K562 (cell line): ENCODE results near the gene SYF2. TPM values are rescaled to one million over a fixed set of nuclear protein-coding genes. Genes with fewer than 3 reads are reported as not detected.
A peak's percentile ranks its signal among the peaks of the same experiment; 100 is the strongest.

Source experiments
- ATAC-seq: fragments of 200-7000 bp; cut with Tn5 transposase; 3 replicates; pipeline ENCODE4 v1.9.1; 2020; ENCODE audit warnings: moderate library complexity
- BruUV-seq: library from RNA; stranded (reverse); fragments of 400-500 nt; replicated peaks from 2 replicates; lab custom pipeline; 2021; lab: Mats Ljungman, UMichigan
- CTCF ChIA-PET: fragments of 300-600 bp; formaldehyde crosslinking; extraction: SDS; loops from one replicate; lab custom pipeline; 2021; ENCODE audit warnings: low intra/inter-chr PET ratio; lab: Yijun Ruan, JAX
- POLR2A ChIA-PET: fragments of 300-600, 350-650 bp; sonication (Branson Sonifier 250); formaldehyde crosslinking; extraction: SDS; loops from one replicate; lab custom pipeline; 2021; ENCODE audit warnings: antibody characterized with exemption, inconsistent platforms; lab: Yijun Ruan, JAX
- DNase-seq, 4 experiments: peaks; one replicate each; pipeline versions ENCODE4 v3.0.0 to v3.0.0-alpha.2; 2011 to 2018; ENCODE audit warnings: low spot score in 3 of 4, mixed read lengths in 3 of 4; ENCODE audit errors: extremely low read depth in 1 of 4
- FAIRE-seq: peaks from 2 replicates; lab custom pipeline; 2011; peaks lifted over from hg19 to GRCh38; lab: Jason Lieb, UNC
- H2AFZ ChIP-seq: 2 replicates; pipeline ENCODE4 v1.6.0; 2011; ENCODE audit warnings: low read depth, low read length, control low read depth, inconsistent platforms
- H3K27ac ChIP-seq: fragments of 200-600 bp; 3 replicates; pipeline ENCODE4 v1.8.0; 2011; ENCODE audit warnings: low read depth, mild to moderate bottlenecking, control low read depth, inconsistent platforms, low read length, moderate library complexity, mixed read lengths; ENCODE audit errors: extremely low read depth
- H3K27me3 ChIP-seq, 2 experiments: fragments of 300-600 bp in 1 of 2; 2 replicates in 1 of 2; 3 replicates in 1 of 2; pipeline versions ENCODE4 v1.6.0 to v1.8.0; 2011; ENCODE audit warnings: inconsistent platforms in 2 of 2, low read length in 2 of 2, mild to moderate bottlenecking in 1 of 2, mixed read lengths in 1 of 2, moderate library complexity in 1 of 2; ENCODE audit not compliant: control insufficient read depth in 2 of 2, insufficient read depth in 2 of 2
- H3K36me3 ChIP-seq: fragments of 300-600 bp; 3 replicates; pipeline ENCODE4 v1.8.0; 2011; ENCODE audit warnings: mild to moderate bottlenecking, low read length, inconsistent platforms; ENCODE audit not compliant: control insufficient read depth, insufficient read depth
- H3K4me1 ChIP-seq, 2 experiments: fragments of 200-600 bp in 1 of 2; replicated peaks in 1 of 2; 2 replicates in 1 of 2; 3 replicates in 1 of 2; pipeline versions ENCODE4 v1.5.1 to v1.8.0; 2011; ENCODE audit warnings: inconsistent platforms in 2 of 2, low read length in 2 of 2, mild to moderate bottlenecking in 1 of 2, mixed read lengths in 1 of 2, moderate library complexity in 1 of 2; ENCODE audit not compliant: control insufficient read depth in 2 of 2, insufficient read depth in 2 of 2
- H3K4me2 ChIP-seq: 2 replicates; pipeline ENCODE4 v1.6.1; 2011; ENCODE audit warnings: low read length, control low read depth, inconsistent platforms, mixed read lengths; ENCODE audit not compliant: insufficient read depth
- H3K4me3 ChIP-seq: fragments of 200-600 bp; sonication (generic), shearing (Covaris generic); 2 replicates; pipeline ENCODE4 v1.5.1; 2016; ENCODE audit warnings: control low read depth, inconsistent platforms
- H3K79me2 ChIP-seq: fragments of 200-600 bp; 3 replicates; pipeline ENCODE4 v1.8.0; 2011; ENCODE audit warnings: low read length, inconsistent platforms; ENCODE audit not compliant: control insufficient read depth, insufficient read depth
- H3K9ac ChIP-seq, 2 experiments: 2 replicates each; pipeline versions ENCODE4 v1.6.0 to v1.6.1; 2011; ENCODE audit warnings: low read depth in 2 of 2, low read length in 2 of 2, control low read depth in 1 of 2, inconsistent platforms in 1 of 2, mild to moderate bottlenecking in 1 of 2, mixed read lengths in 1 of 2; ENCODE audit not compliant: insufficient read depth in 1 of 2
- H3K9me1 ChIP-seq: one replicate; pipeline ENCODE4 v1.6.0; 2011; ENCODE audit warnings: inconsistent platforms, mild to moderate bottlenecking, low read length, moderate library complexity; ENCODE audit not compliant: control insufficient read depth, insufficient read depth
- H3K9me3 ChIP-seq: replicated peaks from 2 replicates; pipeline ENCODE4 v1.5.1; 2011; ENCODE audit warnings: low read depth, low read length, inconsistent platforms; ENCODE audit not compliant: control insufficient read depth, insufficient read depth
- H4K20me1 ChIP-seq: replicated peaks from 2 replicates; pipeline ENCODE4 v1.6.1; 2011; ENCODE audit warnings: low read length, inconsistent platforms, mixed read lengths; ENCODE audit not compliant: control insufficient read depth, insufficient read depth
- FOXK2 ChIP-seq, 2 experiments: fragments of 450-650 bp; IDR thresholded peaks in 1 of 2; conservative IDR thresholded peaks in 1 of 2; 2 replicates each; pipeline ENCODE4 v1.6.1; 2016; ENCODE audit warnings: low read depth in 2 of 2, mild to moderate bottlenecking in 1 of 2
- HNRNPH1 ChIP-seq: fragments of 200-400 bp; formaldehyde crosslinking; optimal IDR thresholded peaks from 2 replicates; pipeline ENCODE3; 2017; ENCODE audit warnings: low read depth, mild to moderate bottlenecking, low read length, moderate library complexity
- ILF3 ChIP-seq: fragments of 450-650 bp; IDR thresholded peaks from 2 replicates; pipeline ENCODE4 v1.6.1; 2018; ENCODE audit warnings: antibody characterized with exemption, mild to moderate bottlenecking, moderate library complexity, borderline replicate concordance
- KLF16 ChIP-seq: IDR thresholded peaks from 2 replicates; pipeline ENCODE4 v1.6.1; 2016; ENCODE audit warnings: antibody characterized with exemption
- MIER1 ChIP-seq: fragments of 450-650 bp; IDR thresholded peaks from 2 replicates; pipeline ENCODE4 v1.6.1; 2016; ENCODE audit warnings: antibody characterized with exemption, mild to moderate bottlenecking, low read depth
- PTRF ChIP-seq: fragments of 450-650 bp; IDR thresholded peaks from 2 replicates; pipeline ENCODE4 v1.6.1; 2016; ENCODE audit warnings: mild to moderate bottlenecking, missing genetic modification characterization, missing compliant biosample characterization
- RBFOX2 ChIP-seq: fragments of 200-400 bp; formaldehyde crosslinking; IDR thresholded peaks from 2 replicates; pipeline ENCODE4 v1.6.1; 2017; ENCODE audit warnings: low read depth, mild to moderate bottlenecking, low read length, moderate library complexity
- SIX5 ChIP-seq, 2 experiments: IDR thresholded peaks; 2 replicates each; pipeline ENCODE4 v1.6.1; 2011; ENCODE audit warnings: low read length in 2 of 2, borderline replicate concordance in 1 of 2, low read depth in 1 of 2, mild to moderate bottlenecking in 1 of 2, moderate library complexity in 1 of 2; ENCODE audit not compliant: insufficient read depth in 1 of 2
- TOE1 ChIP-seq, 2 experiments: fragments of 450-650 bp in 1 of 2; sonication (generic) in 1 of 2; formaldehyde crosslinking in 1 of 2; IDR thresholded peaks; 2 replicates each; pipeline versions ENCODE4 v1.7.1 to v1.8.0; 2016 to 2022; ENCODE audit warnings: borderline replicate concordance in 2 of 2, mild to moderate bottlenecking in 2 of 2, antibody characterized with exemption in 1 of 2, inconsistent platforms in 1 of 2, low read depth in 1 of 2, missing genetic modification reagents in 1 of 2, moderate library complexity in 1 of 2
- ZNF316 ChIP-seq: fragments of 450-650 bp; IDR thresholded peaks from 2 replicates; pipeline ENCODE4 v1.6.1; 2016
- WGBS: fragments of 100-300 bp; shearing (Covaris generic); methylation state at CpG from one replicate; pipeline ENCODE4 v1.1.6; 2016; ENCODE audit warnings: low coverage, mixed read lengths; ENCODE audit not compliant: insufficient coverage; ENCODE audit errors: missing lambda C conversion rate; 5-methylcytosine and 5-hydroxymethylcytosine counted together
- in situ Hi-C: fragments of 300-500 bp; cut with MboI; formaldehyde crosslinking; loops from 4 replicates; pipeline ENCODE4 v1.15.0; 2018; ENCODE audit warnings: inconsistent platforms, mixed read lengths
- intact Hi-C: fragments of 100-400 bp; cut with micrococcal nuclease; formaldehyde crosslinking; loops from 2 replicates; pipeline ENCODE4 v1.14.2; 2022
- polyA plus RNA-seq, 8 experiments: library from polyadenylated mRNA; depleted of rRNA in 4 of 8; stranded (reverse) in 5 of 8; unstranded in 3 of 8; fragments of >200 nt; fragmentation: Nextera tagmentation in 2 of 8; fragmentation: Illumina TruSeq in 1 of 8; extraction: Ambion mirVana in 2 of 8; extraction: Trizol in 1 of 8; gene quantifications; 2 replicates each; pipeline versions ENCODE4 v1.2.1 to v1.2.3, GENCODE V29; 2011 to 2014; ENCODE audit warnings: inconsistent platforms in 1 of 8, missing spikeins in 1 of 8
- total RNA-seq, 7 experiments: library from RNA; depleted of rRNA in 6 of 7; stranded (reverse); fragments of >200 nt in 6 of 7; fragmentation: Illumina TruSeq in 2 of 7; extraction: Trizol in 2 of 7; gene quantifications; 2 replicates each; pipeline versions ENCODE4 v1.2.1 to v1.2.3, GENCODE V29; 2011 to 2021; ENCODE audit warnings: low replicate concordance in 1 of 7
- TF ChIP-seq, protein P1 (sequence below), 2 experiments: fragments of 450-650 bp in 1 of 2; sonication (generic) in 1 of 2; formaldehyde crosslinking in 1 of 2; IDR thresholded peaks in 1 of 2; conservative IDR thresholded peaks in 1 of 2; 2 replicates each; pipeline versions ENCODE4 v1.6.1 to v1.8.1; 2016 to 2023; ENCODE audit warnings: mild to moderate bottlenecking in 2 of 2, moderate library complexity in 2 of 2, inconsistent platforms in 1 of 2, missing genetic modification reagents in 1 of 2
- TF ChIP-seq, protein P2 (sequence below): fragments of 250-450 bp; sonication (Bioruptor Pico); IDR thresholded peaks from 2 replicates; pipeline ENCODE4 v1.4.0; 2020

The SYF2 gene
- total and polyA plus RNA-seq, 9 of the 15 experiments (the other 6 are each of a cell fraction or from before 2014, with no cell fraction given): 20.9 to 69.0 (median 43.2) TPM

DNA sequence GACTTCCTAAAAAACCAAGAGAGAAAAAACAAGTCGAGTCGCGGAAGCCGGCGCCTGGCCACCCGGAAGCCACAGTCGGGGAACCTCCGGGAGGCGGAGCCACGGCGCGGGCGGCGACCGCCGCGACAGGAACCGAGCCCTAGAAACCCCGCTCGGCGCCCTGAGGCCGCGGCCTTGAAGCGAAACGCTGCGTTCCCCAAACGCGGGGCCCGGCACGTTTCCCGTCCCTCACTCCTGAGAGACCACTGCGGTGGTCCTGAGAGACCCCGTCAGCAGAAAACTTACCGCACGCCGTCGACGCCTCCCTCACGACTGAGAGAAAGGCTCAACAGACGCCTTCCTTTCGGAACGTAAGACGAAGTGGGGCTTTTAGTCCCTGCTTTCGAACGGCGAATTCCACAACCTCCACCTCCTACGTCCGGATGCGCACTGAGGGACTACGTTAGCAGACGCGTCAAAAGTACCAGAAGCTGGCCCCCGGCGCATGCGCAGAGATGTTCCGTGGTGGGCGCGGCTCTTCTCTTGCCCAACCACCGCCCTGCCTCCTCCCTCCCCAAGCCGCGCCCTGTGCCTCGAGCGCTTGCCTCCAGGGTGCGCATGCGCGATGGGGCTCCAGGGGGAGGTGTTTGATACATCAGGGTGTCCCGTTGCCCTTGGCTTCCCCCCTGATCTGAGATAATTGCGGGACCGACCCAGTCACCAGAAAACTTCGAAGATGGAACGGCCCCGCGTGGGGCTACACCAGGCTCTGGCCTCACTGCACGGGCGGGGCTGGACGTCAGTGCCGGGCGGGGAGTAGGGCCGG is 14.9 kb upstream of the SYF2 start, which contains the start of gene RSRP1:
RSRP1 (minus strand) TSS at position 431 of the 805 bp plus-strand sequence. CDS start 491 bp downstream, outside the sequence.
- in situ Hi-C loops: no loop called here
- peaks cover 27% of the 10 kb centered on the region for H4K20me1 ChIP-seq
- peak within 1 kb of the TSS; percentile 98 for H3K4me2 ChIP-seq
- no peaks in the 10 kb centered on the region for H3K9me1 ChIP-seq
- intact Hi-C loops: loop anchor here (10.0 kb wide), 1 partner anchor 148 kb away; no protein-coding TSS in a partner anchor
- peak; percentile 93 for FAIRE-seq
- no peaks in the 10 kb centered on the region for H3K9me3 ChIP-seq
- under 1% methylated on average over 74 of the region's 79 CpGs for WGBS
- peak within 1 kb of the TSS; percentile 89 for H2AFZ ChIP-seq
- H3K27ac ChIP-seq: peak within 1 kb of the TSS; percentile 93
- peaks cover 21 to 32% of the 10 kb centered on the region in 2 experiments for H3K4me1 ChIP-seq
- POLR2A ChIA-PET: interaction anchor here (0.6 to 7.9 kb wide), 21 partner anchors 9 to 561 kb away, joined by 3 to 107 read pairs (median 4); partner anchors contain the start of genes MACO1 and SYF2
- peak; percentile 100 for DNase-seq
- peak within 1 kb of the TSS; percentile 69 for H3K4me3 ChIP-seq
- H3K9ac ChIP-seq: peak within 1 kb of the TSS; percentile 93 to 99
- H3K79me2 ChIP-seq: peaks cover 51% of the 10 kb centered on the region
- ATAC-seq: peak; percentile 90
- H3K36me3 ChIP-seq: peaks cover 46% of the 10 kb centered on the region
- CTCF ChIA-PET: interaction anchor here (0.6 kb wide), 1 partner anchor 206 kb away, joined by 3 read pairs; no protein-coding TSS in a partner anchor
- no peaks in the 10 kb centered on the region for H3K27me3 ChIP-seq
- TSS peak; percentile 81 for BruUV-seq
- TF ChIP-seq TOE1 (IDR thresholded peaks at IDR 0.05; ENCODE audit: borderline replicate concordance) (peak; percentile 84), TOE1 (CRISPR knock-in tag; IDR thresholded peaks at IDR 0.05; ENCODE audit: borderline replicate concordance, low read depth) (peak; percentile 79; the same call in 1 of the 2 replicates), HNRNPH1 (no peak), MIER1 (no peak; the same call in 1 of the 2 replicates), SIX5 (IDR thresholded peaks at IDR 0.05; ENCODE audit: borderline replicate concordance in 1 of 2, insufficient read depth in 1 of 2, low read depth in 1 of 2, low read length in 2 of 2) (no peak), KLF16 (no peak), RBFOX2 (peak; percentile 99), FOXK2 (conservative IDR thresholded peaks at IDR 0.05 in 1 of 2, IDR thresholded peaks at IDR 0.05 in 1 of 2; ENCODE audit: low read depth in 2 of 2) (peak; percentile 56 to 76; a peak in 3 of 4 replicates), ILF3 (peak; percentile 88; the same call in 1 of the 2 replicates), PTRF (no peak), ZNF316 (peak; percentile 77)
- TF ChIP-seq, protein P1, sequence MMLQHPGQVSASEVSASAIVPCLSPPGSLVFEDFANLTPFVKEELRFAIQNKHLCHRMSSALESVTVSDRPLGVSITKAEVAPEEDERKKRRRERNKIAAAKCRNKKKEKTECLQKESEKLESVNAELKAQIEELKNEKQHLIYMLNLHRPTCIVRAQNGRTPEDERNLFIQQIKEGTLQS (IDR thresholded peaks at IDR 0.05): 0 out of 2 replicates have a peak, but pooled peaks have one; percentile 27
- TF ChIP-seq, protein P1 (CRISPR knock-in tag; conservative IDR thresholded peaks at IDR 0.05): peak; percentile 71; the same call in 1 of the 2 replicates
- TF ChIP-seq, protein P2, sequence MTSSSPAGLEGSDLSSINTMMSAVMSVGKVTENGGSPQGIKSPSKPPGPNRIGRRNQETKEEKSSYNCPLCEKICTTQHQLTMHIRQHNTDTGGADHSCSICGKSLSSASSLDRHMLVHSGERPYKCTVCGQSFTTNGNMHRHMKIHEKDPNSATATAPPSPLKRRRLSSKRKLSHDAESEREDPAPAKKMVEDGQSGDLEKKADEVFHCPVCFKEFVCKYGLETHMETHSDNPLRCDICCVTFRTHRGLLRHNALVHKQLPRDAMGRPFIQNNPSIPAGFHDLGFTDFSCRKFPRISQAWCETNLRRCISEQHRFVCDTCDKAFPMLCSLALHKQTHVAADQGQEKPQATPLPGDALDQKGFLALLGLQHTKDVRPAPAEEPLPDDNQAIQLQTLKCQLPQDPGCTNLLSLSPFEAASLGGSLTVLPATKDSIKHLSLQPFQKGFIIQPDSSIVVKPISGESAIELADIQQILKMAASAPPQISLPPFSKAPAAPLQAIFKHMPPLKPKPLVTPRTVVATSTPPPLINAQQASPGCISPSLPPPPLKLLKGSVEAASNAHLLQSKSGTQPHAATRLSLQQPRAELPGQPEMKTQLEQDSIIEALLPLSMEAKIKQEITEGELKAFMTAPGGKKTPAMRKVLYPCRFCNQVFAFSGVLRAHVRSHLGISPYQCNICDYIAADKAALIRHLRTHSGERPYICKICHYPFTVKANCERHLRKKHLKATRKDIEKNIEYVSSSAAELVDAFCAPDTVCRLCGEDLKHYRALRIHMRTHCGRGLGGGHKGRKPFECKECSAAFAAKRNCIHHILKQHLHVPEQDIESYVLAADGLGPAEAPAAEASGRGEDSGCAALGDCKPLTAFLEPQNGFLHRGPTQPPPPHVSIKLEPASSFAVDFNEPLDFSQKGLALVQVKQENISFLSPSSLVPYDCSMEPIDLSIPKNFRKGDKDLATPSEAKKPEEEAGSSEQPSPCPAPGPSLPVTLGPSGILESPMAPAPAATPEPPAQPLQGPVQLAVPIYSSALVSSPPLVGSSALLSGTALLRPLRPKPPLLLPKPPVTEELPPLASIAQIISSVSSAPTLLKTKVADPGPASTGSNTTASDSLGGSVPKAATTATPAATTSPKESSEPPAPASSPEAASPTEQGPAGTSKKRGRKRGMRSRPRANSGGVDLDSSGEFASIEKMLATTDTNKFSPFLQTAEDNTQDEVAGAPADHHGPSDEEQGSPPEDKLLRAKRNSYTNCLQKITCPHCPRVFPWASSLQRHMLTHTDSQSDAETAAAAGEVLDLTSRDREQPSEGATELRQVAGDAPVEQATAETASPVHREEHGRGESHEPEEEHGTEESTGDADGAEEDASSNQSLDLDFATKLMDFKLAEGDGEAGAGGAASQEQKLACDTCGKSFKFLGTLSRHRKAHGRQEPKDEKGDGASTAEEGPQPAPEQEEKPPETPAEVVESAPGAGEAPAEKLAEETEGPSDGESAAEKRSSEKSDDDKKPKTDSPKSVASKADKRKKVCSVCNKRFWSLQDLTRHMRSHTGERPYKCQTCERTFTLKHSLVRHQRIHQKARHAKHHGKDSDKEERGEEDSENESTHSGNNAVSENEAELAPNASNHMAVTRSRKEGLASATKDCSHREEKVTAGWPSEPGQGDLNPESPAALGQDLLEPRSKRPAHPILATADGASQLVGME (CRISPR knock-in tag): peak; percentile 78
